ENCODE data around the gene STON2.

STON2 gene

DNA sequence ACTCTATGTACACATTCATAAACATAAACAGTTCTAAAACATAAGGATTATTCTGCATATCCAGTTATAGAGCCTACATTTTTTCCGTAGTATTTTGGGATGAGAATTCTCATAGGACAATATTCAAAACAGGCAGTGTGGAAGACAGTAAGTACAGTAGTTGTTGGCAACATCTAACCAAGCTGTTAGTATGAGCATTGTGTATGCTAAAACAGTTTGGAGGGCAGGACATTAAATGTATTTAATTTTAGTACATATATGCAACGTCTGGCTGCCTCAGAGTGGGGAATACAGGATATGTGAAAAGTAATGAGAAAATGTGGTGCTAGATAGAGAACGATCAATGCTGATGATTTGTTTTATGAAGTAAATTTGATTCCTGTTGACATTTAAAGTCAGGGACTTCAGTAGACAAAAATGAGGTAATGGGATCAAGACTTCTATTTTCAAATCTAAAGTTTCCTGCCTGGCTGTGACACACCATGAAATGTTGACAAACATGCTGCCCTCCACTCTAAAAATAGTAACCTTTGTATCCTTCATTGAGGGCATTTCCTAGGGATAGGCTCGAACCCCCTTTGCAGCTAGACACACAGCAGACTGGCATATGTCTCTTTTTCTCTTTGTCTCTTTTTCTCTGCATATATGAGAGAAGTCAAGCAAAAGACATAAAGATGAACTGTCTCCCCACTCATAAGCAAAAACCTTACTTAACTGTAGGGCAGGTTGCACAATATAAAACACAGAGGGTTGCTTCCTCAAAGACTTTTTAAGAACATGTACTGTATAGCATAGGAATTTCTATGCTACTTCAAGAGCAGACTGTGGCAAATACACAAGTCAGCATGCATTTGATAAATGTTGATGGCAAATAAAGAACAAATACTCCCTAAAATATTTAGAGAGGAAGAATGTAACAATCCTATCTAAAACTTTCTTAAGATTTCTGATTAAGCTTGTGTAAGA lies 103.9 kb downstream of the STON2 start:
- DNase-seq: no peak

DNA sequence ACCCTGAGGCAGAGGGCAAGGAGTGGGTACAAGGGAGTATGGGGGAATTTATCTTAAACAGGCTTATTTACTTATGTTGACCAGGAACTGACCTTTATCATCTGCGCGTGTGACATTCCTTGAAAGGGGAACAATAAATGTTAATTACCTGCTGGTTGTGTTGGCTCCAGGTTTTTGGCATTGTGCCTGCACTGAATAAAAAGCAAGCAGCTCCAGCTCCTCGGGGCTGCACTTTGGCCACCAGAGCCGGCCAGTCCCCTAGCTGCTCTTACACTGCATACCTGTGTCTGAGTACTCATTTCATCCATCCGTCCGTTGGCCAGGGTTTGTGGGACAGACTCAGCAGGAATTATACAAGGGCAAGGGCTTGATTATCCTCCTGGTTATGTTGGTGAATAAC lies 110.6 kb downstream of the STON2 start:
- DNase-seq: no peak

DNA sequence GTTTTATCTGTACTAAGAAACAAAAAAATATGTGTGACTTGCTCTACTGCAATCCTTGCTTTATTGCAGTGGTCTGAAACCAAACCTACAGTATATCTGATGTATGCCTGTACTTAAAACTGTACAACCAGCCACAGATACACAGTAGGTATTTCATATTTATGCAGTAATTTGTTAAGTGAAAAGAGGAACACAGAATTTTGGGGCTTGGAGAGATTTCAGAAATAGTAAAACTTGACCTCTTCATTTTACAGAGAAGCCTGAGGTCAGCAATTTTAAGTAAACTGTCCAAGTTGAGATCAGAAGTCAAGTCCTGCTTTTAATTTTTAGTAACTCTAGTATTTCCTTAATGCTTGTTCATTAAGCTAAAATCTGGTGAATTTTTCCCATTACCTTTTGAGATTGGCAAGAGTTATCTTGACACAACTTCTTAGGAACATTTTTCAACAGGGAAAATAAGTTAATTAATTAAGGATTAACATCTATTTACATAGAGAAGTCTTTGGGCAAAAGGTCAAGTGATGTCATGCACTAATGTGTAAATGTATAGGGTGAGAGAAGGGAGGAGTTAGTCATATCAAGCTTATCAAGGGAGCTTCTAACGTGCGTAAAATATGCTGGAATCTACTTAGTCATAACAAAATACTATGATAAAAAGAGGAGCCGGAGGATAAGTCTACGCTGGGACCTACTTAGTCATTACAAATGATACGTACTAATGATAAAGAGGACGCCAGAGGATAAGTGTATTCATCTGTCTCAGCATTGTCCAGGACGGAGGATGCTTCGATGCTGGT lies 113.4 kb downstream of the STON2 start:
- DNase-seq: no peak

DNA sequence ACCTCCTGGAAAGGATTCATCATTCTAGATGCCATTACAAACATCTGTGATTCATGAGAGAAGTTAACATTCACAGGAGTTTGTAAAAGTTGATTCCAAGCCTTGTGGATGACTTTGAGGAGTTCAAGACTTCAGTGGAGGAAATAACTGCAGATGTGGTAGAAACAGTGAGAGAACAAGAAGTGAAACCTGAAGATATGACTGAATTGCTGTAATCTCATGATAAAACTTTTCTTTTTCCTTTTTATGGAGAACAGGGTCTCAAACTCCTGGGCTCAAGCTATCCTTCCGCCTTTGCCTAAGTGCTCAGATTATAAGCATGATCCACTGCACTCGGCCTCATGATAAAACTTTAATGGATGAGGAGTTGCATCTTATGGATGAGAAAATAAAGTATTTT lies 114.9 kb downstream of the STON2 start:
- no peak for DNase-seq

DNA sequence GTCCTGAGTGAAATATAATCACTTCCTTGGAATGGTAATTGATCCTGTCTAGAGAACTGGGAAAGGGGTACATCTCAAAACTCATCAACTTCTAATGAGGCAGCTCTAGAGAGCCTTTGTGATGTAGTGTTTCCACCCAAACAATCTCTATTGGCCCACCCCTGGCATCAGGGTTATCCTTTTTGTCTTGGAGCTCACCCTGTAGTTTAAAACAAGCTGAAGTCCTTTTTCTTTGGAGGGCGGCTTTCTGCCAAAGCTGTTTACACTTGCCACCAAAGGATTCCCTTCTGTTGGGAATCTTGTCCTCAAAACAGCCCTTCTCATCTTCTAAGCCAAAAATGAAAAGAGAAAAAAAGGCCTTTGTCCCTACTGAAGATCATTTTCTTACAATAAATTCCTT lies 118.8 kb downstream of the STON2 start:
- no peak for DNase-seq

DNA sequence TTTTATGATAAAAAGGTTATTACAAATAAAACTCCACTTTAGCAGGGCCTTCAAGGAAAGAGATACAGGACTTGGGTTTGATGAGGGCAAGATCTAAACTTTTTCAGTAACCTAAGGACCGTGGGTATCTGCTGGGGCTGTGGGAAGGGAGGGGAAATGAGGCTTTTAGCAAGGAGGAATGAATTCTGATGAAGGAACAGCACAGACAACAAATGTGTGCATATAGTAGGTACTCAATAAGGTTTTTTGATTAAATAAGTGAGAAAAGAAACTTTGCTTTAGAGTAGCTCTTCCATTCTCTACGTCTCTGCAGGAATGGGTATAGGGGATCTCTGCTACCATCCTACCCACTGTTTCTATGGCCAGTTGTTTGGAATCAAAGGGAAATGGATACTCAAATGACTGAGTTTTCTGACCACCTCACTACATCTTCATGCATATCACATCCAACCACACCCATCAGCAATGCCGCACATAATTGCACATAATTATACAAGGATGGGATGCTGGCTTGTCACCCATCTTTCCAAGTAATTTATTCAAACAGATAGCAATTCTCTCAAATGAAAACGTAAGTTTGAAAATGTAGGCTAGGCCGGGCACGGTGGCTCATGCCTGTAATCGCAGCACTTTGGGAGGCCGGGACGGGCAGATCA lies 119.9 kb downstream of the STON2 start:
- no peak for DNase-seq

DNA sequence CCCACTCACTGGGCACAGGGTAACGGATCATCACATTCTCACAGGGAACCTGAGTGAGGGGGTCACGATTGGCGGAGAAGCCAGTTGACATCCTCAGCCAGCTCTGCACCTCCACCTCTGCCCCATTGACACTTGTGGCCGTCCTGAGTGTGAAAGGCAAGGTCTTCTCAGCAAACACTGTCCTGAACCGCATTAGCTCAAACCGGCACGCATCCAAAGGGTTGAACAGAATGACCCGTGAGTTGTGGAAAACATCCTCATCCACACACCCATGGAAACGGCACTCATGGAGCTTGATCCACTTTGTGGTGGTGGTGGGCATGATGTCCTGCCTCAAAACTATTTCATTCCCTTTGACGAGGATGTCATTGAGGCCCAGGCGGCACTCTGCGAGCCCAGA lies 123.0 kb downstream of the STON2 start:
- no peak for DNase-seq

DNA sequence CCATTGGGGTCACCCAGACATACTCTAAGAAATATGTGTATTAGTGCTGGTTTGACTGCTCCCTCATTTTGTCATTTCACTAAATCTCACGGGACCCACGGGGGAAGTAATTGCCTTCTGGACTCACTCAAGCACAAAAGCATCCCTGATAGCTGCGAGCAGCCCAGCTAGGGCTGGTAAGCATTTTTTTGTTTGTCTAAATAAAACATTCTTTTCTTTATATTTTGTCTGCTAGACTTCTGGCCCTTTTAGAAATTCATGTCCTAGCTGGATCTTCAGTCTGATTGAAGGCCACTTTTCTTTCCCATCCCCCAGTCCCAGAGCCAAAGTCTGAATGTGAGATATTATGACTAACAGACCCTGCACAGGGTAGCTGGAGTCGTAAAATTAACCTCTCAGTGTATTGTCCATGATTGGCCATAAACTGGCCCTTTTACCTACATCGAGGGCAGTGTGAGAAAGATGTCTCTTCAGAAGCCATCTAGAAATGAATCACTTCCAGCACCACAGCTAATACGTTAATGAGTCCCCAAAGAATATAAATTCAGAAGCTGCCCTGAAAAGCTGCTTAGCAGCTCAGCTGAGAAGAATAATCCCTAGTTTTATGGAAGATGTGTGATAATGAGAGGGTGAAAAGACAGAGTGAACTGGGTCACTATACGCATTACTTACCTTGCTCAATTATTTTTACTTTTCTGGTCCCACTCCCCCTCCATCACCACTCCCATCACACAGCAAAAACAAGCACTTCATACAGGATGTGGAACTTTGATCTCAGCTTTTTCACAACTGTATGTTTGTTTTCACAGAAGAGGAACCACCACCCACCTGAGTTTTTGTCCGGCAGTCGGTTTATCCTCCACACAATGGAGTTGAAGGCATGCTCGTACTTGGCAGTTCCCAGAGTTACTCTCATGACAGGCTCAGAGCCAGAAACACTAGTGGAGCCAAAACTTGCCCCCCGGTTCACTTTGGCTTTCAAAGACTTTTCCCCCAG lies 123.8 kb downstream of the STON2 start:
- no peak for DNase-seq

DNA sequence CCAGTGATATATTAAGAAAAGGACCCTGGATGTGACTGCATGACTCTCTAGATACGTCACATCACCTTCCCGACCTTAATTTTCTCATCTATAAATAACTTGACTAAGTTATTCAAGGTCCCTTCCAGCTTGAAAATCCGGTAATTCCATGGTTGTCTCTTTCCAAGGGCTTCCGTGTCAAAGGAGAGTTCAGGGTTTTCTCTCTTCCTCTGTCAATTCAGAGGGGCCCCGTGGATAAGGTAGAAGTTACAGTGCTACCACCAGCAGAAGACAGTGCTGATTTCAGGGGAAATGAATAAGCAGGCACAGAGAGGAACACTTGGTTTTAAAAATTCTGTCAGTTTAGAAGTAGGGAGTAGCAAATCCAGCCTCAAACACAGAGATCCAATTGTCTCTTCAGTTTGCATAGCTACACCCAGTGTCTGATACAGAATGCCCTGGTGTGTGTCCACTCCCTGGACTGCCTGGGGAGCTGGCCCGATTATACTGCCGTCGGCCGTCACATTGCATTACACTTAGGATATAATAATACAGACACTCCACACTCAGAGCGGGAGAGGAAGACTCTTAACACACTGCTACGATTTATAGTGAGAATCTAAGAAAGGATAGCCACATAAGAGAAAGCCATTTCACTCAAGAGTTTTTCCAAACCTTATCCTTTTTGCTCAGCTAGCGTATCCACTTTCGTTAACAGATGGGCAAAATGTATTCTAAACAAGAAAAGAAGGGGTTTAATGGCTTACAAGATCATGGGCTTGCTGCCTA lies 124.6 kb downstream of the STON2 start:
- DNase-seq: no peak

DNA sequence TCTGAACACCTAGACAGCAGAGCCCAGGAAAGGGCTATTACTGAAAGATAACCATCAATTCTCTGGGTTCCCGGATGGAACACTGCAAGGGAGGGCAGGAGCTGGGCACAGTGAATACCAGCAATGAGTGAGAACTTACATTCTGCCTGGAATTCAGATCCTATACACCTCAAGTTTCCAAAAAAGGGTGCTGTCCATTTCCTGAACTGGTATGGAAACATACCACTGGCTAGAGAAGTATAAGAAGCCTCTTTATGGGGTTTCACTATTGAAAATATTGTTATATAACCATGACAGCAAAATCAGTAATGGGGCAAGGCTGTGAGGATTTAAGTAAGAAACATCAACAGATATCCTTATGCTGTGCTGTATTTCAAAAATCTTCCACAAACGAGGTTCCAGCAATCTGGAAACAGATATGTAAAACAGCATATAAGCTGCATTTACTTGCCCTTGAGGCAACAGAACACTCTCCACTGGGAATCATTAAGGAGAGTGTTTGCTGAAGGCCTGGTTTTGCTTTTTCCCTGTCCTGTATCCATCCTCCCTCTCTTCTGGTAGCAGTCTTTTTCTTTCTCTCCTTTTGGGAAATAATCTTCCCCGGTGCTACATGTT lies 126.1 kb downstream of the STON2 start:
- no peak for DNase-seq

DNA sequence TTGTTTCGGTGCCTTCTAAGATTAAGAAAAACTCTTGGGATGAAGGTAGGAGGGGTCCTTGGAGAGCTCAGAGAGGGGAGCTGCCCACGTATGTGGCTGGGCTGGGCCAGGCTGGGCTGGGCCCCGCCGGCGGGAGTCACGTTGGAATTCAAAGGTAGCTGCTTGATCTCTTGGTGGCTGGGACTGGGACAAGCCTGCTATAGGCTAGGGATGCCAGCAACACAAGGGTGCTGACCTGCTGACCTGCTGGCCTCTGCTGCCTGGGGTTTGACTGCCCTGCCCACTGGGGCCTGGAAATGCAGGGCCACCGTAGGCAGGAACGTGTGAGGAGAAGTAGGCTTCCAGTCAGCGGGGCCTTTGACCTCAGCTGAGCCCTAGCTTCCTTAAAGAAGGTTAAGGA lies 126.6 kb downstream of the STON2 start:
- no peak for DNase-seq

DNA sequence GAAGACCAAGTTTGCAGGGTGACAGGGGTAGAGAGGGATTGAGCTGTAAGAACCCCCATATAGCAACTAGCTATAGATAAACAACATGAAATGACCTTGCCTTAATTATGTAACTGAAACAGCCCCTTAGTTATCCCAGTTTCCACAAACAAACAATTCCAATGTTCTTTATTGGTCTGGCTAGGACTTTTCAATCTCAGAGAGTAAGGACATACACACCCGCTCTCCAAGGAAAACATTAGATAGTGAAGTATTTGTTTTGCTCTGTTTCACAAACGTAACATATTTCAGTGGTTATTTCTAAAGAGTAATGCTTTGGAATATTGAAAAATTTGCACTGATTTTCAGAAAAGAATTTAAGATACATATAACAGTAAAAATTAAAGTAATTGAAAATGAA lies 127.8 kb downstream of the STON2 start:
- no peak for DNase-seq

DNA sequence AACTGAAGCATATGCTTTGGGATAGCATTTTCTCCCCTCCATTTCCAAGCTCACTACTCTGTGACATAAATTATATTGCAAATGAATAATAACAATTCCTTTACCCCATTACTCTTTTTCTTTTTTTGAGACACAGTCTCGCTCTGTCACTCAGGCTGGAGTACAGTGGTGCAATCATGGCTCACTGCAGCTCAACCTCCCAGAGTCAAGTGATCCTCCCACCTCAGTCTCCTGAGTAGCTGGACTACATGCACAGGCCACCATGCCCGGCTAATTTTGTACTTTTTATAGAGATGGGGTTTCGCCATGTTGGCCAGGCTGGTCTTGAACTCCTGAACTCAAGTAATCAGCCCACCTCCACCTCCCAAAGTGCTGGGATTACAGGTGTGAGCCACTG lies 130.1 kb downstream of the STON2 start:
- no peak for DNase-seq

DNA sequence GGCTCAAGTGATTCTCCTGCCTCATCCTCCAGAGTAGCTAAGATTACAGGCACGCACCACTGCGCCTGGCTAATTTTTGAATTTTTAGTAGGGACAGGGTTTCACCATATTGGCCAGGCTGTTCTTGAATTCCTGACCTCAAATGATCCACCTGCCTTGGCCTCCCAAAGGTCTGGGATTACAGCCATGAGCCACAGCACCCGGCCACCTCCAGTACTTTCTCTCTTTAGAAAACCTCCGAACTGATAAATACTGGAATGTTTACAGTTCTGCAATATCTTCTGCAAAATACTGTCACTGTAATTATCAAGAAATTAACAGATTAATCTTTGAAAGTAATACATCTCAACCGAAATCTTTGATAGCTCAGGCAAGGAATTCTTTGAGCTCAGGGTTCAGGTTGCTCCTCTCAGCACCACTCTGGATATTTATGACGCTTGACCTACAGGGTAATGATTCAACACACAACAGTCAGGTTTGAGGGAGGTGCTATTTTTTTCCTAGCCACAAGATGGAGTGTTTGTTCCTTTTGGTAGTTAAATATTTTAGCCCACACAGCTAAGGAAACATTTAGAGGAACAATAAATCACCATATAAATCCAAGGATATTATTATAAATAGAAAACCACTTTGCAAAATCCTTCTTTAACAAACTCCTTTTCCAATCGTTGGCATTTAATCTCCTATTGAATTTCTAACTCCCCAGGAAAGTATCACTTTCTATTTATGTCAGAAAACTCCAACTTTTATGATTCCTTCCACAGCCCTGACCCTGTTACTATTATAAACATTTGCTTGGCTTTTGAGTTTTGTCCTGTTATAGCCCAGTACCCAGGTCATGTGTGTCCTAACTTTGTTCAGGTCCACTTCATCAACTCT lies 130.8 kb downstream of the STON2 start:
- DNase-seq: peak in 1 of 2 donors; percentile 51

DNA sequence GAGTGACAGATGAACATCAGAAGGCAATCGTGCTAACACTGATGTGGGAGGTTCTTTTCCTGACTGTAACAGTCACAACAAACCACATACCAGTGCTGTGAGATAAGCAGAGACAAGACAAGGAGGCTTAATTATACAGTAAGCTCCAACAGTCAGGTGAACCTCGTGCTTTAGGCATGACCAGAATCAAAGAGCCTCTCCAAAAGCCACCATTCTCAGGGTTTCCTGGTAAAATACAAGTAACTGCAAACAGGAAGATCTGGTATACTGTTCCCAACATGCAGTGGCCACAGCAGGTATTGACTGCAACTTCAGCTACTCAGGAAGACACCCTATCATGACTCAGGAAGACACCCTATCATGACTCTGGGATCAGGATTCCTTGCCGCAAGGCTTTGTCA lies 132.1 kb downstream of the STON2 start:
- DNase-seq: no peak

DNA sequence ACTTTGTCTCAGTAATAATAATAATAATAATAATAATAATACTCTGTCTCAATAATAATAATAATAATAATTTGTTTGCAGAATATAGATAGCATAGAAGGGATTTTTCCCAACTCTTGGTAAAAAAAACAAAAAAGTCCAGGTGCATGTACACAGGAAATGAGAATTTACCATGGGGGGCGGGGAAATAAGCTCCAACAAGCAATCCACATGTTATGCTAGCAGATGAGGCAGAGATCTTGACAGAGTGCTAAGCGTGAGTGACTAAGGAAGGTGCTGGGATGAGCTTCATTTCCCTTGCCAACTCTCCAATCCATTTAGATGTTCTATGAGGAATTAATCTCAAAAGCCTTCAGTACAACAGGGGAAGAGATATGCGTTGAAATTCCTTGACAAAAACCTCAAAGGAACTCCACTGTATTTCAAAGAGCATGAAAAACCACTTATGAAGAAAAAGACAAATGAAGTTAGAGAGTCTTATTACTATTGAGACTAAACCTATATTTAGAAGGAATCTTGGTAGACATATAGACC lies 134.4 kb downstream of the STON2 start:
- no peak for DNase-seq

DNA sequence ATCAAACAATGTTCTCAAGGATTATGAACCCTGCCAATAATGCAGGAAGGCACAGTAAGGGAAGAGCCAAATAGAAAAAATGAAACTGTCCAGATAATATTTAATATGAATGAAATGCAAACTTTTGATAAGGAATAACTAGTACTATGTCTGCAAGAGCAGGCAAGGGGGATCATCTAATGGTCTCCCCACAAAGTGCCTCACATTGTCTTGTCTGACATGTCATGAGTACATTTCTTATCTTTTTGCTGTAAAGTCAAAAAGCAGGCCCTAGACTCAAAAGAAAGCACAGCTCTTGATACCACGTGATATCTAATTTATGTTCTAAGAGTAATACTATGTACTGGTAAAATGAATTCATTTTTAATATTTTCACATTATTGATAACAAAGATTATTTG lies 135.5 kb downstream of the STON2 start:
- no peak for DNase-seq

DNA sequence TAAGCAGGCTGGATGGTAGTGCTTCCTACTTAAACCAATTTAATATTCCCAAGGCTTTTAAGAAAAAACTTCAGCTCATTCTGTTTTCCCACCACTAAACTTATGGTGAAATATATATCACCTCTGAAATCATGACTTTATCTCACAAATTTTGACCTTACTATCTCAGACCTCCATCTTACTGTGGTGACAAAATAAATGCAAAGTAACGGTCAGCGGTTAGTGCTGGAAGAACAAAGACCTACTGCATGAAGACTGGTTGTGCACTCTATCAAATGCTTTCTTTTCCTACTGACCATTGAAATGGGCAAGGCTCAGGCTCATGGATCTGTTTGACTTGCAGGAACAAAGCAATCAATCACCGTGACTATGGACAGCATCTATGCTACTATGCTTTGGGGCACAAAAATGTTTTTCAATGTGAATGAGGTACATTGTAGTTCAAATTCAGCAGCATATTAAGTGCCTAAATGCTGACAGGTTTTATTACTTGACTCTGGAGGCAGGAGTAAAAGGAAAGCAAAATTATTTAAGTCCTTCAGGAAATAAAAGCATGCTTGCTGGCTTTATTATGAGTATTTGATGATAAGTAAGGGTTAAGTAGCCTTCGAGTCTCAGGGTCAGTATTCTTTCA lies 136.2 kb downstream of the STON2 start:
- no peak for DNase-seq

DNA sequence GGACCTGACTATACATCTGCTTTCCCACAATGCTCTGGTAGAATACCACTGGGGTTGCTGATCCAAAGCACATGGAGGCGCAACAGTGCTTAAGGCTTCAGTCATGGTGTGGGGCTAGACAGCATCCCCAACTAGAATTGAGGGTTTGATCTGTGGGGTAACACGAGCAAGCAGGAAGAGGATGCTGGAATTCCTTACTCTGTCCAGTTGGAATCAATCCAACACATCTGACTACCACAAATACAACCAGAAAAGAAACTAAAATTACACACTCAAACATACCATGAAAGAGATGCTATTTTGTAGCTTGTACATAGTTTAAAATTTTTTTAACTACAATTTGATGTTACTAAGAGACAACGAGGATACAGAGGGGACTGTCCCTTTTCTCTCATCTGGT lies 138.9 kb downstream of the STON2 start:
- no peak for DNase-seq
